ENCODE measurements around the gene UGGT2.

- TF ChIP-seq CTCF (IDR thresholded peaks at IDR 0.05 in 8 of 11, conservative IDR thresholded peaks at IDR 0.05 in 3 of 11) (no peak), POLR2A (IDR thresholded peaks at IDR 0.05) (no peak), POLR2AphosphoS5 (IDR thresholded peaks at IDR 0.05) (no peak)
Measured at GRCh38 chr13:96100457-96101220, 47.4 kb upstream of the UGGT2 start.
